DMS 273 (cell line): Measurements from ENCODE around the gene RIF1.

Experiments
- DNase-seq: peaks from one replicate; lab custom pipeline; 2025; ENCODE audit not compliant: unreplicated experiment; lab: John Stamatoyannopoulos, UW

The RIF1 gene, protein sequence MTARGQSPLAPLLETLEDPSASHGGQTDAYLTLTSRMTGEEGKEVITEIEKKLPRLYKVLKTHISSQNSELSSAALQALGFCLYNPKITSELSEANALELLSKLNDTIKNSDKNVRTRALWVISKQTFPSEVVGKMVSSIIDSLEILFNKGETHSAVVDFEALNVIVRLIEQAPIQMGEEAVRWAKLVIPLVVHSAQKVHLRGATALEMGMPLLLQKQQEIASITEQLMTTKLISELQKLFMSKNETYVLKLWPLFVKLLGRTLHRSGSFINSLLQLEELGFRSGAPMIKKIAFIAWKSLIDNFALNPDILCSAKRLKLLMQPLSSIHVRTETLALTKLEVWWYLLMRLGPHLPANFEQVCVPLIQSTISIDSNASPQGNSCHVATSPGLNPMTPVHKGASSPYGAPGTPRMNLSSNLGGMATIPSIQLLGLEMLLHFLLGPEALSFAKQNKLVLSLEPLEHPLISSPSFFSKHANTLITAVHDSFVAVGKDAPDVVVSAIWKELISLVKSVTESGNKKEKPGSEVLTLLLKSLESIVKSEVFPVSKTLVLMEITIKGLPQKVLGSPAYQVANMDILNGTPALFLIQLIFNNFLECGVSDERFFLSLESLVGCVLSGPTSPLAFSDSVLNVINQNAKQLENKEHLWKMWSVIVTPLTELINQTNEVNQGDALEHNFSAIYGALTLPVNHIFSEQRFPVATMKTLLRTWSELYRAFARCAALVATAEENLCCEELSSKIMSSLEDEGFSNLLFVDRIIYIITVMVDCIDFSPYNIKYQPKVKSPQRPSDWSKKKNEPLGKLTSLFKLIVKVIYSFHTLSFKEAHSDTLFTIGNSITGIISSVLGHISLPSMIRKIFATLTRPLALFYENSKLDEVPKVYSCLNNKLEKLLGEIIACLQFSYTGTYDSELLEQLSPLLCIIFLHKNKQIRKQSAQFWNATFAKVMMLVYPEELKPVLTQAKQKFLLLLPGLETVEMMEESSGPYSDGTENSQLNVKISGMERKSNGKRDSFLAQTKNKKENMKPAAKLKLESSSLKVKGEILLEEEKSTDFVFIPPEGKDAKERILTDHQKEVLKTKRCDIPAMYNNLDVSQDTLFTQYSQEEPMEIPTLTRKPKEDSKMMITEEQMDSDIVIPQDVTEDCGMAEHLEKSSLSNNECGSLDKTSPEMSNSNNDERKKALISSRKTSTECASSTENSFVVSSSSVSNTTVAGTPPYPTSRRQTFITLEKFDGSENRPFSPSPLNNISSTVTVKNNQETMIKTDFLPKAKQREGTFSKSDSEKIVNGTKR (N-terminal part only)

DNA sequence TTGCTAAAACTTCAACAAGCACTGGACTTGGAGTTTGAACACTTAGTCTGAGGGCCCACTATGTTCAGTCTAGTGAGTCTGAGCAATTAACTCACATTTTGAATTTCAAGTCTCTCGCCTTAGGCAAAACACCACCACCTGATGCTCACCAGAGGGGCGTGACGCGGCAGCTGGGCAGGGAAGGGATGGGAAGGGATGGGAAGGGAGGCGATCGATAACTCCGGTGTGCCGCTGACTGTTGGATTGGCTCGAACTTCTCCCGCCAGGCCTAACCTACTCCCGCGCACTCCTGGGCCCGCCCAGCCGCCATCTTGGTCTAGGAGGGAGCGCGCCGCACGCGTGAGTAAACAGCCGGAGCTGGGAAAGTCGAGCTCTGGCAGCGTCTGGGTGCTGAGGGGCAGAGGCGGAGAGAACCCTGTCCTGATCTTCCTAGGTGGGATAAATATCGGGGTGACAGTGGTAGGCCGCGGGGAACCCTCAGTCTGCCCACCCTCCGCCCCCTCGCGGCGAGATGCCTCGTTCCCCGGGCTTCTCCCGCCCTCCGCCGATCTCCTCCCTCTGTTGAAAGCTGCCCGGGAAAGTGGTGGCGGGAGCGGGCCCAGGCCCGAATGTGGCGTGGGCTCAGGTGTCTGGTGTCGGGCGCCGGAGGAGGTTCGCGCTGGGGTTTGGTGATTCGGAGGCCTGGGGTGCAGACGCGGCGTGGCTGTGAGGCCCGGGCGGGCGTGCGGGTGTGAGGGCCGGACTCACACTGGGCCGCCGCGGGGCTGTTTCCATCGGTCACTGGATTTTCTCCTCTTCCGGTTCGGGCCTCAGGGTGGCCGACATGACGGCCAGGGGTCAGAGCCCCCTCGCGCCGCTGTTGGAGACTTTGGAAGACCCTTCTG is at the start of gene RIF1:
RIF1 (plus strand) TSS at position 302 of the 884 bp plus-strand sequence; CDS start at position 824, 522 bp downstream.
- peak; percentile 98 for DNase-seq

DNA sequence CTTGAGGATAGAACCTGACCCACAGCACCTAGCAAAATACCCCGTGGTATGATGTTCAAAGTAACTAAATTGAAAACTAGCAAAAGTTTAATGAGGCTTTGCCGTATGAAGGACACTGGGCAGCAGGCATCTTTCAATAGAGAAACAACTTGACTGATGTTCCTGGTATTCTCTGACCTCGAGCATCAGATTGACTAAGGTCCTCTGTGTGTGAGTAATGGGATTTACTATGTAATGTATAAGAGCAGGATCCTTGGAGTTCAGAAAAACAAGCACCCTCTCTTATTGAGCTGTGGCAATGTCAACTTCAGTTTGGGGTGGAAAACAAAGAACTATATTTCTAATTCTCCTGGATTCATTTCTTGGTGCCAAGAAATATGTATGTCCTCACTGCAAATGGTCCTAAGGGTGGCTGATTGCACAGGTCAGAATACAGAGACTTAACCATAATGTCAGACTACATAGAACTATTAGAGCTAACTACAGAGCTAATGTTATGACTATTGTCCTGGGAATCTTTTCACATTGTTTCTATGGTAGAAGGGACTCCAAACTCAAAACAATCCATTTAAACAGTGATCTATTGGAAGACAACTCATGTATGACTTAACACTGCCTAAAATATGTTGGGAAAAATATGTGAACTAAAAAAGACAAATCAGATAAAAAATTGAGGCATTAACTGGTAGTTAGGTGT is 47.9 kb upstream of the RIF1 start:
- DNase-seq, result no peak

DNA sequence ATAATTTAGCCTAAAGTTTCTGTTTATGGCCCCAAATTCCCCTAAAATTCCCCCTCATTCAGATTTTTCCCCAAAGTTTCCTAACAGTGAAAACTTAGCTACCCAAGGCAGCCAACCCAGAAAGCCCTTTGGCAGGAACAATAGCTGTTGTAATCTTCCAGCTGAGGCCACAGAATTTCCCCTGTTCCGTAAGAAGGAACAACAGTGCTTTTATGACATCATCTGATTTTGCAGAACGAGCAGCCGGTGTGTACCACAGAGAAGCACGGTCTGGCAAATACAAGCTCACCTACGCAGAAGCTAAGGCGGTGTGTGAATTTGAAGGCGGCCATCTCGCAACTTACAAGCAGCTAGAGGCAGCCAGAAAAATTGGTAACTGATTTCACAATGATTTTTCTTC is 46.0 kb upstream of the RIF1 start:
- no peak for DNase-seq

DNA sequence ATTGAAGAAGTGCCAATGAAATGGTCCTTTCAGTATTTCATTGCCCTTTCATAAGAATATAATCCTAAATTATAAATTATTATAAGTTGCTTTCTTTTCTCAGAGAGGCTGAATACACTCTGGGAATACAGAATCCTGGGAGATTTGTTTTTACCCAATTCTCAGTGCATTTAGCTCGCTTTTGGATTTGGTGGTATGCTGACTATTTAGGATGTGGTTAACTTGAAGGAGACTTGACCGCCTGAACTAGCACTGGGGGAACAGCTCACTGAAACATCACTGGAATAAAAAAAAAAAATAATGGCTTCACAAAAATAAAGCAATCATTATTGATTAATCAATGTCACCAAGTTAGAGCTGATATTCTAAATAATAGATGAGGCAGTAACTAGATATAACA is 42.1 kb upstream of the RIF1 start:
- DNase-seq, result no peak

GRCh38 chr2:151374436-151374835 is 35.3 kb upstream of the RIF1 start:
- DNase-seq, result peak; percentile 75

DNA sequence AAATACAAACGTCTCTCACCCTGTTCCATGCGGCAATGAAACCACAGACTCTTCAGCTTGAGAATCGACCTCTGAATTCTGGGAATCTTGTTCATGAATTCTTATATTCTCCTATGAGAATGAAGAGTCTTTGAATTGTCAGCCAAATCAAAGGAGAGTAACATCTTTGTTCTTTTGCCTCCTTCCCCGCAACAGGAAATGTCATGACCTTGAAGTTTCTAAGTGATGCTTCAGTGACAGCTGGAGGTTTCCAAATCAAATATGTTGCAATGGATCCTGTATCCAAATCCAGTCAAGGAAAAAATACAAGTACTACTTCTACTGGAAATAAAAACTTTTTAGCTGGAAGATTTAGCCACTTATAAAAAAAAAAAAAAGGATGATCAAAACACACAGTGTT is 30.5 kb upstream of the RIF1 start:
- no peak for DNase-seq

GRCh38 chr2:151380580-151381235 is 29.0 kb upstream of the RIF1 start:
- no peak for DNase-seq

- DNase-seq, result no peak
Measured at GRCh38 chr2:151381266-151381665, 28.4 kb upstream of the RIF1 start.

GRCh38 chr2:151388011-151388410 is 21.7 kb upstream of the RIF1 start:
- no peak for DNase-seq

DNA sequence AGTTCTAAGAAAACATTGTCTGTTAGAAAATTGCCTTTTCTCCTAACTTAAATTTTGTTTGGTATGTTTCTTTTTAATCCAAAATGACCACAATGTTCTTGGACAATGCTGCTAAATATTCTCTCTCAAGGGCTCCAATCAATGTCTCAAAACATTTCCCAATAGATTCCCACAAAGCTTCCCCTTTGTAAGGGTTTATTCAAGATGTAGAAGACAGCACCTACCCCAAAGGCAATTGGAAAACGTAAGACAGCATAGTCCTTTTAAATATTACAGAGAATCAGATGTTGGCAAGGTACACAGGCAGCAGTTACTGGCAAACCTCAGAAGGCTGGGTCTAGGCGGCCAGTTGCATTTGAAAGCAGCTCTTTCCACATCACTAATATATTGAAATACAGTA is 18.3 kb upstream of the RIF1 start:
- no peak for DNase-seq

DNA sequence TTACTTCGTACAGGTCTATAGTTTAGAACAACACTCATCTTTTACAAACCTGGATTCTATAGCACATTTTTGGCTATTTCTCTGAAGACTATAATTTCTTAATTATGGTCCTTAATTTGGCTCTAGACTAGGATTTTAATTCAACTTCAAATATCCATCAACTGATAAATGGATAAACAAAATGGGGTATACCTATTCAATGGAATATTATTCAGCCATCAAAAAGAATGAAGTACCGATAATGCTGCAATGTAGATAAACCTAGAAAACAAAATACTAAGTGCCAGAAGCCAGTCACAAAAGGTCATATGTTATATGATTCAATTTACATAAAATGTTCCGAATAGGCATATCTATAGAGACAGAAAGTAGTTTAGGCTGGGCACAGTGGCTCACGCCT is 15.2 kb upstream of the RIF1 start:
- DNase-seq, result no peak

DNA sequence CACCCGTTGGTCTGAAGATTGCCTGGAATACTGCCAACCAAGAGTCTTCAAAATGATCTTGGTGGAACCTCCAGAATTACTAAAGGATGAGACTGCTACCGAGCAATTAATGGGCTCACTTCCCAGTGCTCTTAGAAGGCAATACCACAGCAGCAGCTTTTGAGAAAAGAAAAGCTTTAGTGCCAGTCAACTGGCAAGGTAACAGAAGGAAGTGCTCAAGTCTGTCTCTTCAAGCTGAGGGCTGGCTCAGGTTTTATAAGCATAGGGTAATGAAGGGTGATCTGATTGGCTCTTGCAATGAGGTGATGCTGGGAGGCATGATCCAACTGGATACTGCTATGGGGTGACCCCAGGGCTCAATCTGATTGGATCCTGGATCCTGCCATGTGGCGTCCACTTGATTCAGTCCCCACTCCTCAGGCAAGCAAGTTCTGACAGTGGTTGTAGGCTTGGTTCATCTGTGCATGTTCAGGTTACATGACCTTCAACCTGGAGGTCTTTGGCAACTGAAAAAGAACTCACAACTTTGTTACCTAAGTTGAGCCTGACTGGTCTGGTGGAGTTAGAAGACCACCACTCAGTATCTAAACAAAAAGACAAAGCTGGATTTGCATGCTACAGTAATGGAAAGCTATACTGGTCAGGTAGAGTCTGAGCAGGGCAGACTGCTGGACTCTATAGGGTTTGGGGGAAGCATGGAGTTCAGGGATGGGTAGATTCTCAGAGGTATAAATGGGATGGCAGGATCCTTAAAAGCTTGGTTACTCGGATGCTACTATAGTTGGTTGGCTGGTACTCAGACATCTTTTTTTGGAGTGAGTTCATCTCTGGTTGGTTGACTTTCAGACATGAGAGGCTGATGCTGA is 14.0 kb upstream of the RIF1 start:
- DNase-seq, result peak; percentile 27

DNA sequence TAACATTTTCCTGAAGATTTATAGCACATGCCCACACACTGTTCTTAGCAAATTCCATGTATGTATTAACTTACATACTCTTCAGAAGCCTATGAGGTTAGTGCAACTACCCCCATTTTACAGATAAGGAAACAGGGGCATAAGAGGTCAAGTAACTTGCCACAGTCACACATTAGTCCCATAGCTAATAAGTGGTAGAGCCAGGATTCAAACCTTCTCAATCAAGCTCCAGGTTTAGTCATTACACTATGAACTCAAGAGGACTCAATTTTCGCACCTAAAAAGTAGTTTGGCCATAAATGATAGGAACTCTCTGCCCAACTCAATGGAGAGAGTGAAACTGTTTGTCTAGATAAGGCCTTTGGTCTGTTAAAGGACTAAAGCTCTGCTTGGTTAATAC is 9.7 kb upstream of the RIF1 start:
- DNase-seq, result no peak

DNA sequence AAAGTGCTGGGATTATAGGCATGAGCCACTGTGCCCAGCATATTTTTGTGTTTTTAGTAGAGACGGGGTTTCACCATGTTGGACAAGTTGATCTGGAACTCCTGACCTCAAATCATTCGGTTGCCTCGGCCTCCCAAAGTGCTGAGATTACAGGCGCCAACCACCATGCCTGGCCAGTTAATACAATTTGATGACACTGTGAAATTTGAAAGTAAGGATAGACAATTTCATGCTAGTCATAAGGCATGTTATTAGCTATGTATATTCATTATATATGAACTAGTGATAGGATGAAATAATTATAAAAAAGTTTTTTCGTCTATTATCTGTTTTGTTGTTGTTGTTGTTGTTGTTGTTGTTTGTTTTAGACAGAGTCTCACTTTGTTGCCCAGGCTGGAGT is 8.6 kb upstream of the RIF1 start:
- DNase-seq, result no peak

GRCh38 chr2:151403914-151404313 is 5.8 kb upstream of the RIF1 start:
- DNase-seq, result no peak

DNA sequence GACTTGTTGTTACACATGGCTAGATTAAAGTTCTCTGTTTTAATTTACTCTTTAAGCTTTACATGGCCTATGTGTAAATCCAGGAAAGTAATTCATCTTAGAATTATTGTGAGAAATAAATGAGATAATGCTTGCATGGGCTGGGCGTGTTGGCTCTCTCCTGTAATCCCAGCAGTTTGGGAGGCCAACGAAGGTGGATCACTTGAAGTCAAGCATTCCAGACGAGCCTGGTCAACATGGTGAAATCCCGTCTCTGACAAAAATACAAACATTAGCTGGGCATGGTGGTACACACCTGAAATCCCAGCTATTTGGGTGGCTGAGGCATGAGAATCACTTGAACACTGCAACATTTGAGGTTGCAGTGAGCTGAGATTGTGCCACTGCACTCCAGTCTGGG is 4.3 kb upstream of the RIF1 start:
- DNase-seq, result no peak

DNA sequence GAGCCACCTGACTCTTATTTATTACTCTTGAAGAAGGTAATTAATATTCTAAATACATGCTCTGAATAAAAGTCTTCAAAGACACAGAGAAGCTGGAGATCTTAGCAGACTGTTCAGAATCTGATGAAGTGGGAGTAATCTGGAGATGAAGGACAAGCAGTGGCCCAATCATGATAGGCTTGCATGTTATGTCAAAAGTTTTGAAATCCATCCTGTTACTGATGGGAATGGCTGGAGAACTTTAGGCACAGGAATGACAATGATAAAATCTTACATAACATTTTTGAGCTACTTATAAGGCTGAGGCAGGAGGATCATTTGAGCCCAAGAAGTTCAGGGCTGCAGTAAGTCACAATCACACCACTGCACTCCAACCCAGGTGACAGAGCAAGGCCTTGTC is 2.4 kb upstream of the RIF1 start:
- no peak for DNase-seq
